ENCODE results near the gene KDM1A.

DNA sequence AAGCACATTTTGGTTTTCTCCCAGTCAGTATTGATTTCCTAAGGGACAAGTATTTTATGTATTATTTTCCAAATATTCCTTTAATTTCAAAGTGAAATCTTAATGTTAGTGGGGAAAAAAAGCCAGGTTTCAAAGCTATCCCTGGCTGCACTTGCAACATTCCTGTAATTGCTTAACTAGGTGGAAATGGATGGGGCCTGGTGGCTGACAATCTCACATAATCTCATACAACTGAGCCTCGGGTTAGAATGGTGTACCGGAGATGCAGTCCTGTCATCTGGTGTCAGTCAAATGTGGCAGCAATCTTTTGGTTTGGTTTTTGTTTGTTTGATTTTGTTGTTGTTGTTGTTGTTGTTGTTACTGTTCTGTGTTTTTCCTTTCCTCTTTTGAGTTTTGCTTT lies 46.1 kb downstream of the KDM1A start:
- TF ChIP-seq, protein P1, sequence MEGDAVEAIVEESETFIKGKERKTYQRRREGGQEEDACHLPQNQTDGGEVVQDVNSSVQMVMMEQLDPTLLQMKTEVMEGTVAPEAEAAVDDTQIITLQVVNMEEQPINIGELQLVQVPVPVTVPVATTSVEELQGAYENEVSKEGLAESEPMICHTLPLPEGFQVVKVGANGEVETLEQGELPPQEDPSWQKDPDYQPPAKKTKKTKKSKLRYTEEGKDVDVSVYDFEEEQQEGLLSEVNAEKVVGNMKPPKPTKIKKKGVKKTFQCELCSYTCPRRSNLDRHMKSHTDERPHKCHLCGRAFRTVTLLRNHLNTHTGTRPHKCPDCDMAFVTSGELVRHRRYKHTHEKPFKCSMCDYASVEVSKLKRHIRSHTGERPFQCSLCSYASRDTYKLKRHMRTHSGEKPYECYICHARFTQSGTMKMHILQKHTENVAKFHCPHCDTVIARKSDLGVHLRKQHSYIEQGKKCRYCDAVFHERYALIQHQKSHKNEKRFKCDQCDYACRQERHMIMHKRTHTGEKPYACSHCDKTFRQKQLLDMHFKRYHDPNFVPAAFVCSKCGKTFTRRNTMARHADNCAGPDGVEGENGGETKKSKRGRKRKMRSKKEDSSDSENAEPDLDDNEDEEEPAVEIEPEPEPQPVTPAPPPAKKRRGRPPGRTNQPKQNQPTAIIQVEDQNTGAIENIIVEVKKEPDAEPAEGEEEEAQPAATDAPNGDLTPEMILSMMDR (IDR thresholded peaks at IDR 0.05): no peak
- TF ChIP-seq ZFX (IDR thresholded peaks at IDR 0.05; ENCODE audit: borderline replicate concordance): no peak
